IMR-90 (cell line): ENCODE results near the gene CYP27C1. TPM values are rescaled to one million over a fixed set of nuclear protein-coding genes. Genes with fewer than 3 reads are reported as not detected.

Experiments used
- ATAC-seq: fragments of 200-7000 bp; cut with Tn5 transposase; 2 replicates; pipeline ENCODE4 v1.9.1; 2020; ENCODE audit warnings: low read depth, mild to moderate bottlenecking, moderate library complexity
- BruUV-seq: library from RNA; stranded (reverse); fragments of 400-500 nt; replicated peaks from 2 replicates; lab custom pipeline; 2021; lab: Mats Ljungman, UMichigan
- CTCF ChIA-PET: fragments of 300-600 bp; formaldehyde crosslinking; extraction: SDS; loops from one replicate; lab custom pipeline; 2021; ENCODE audit warnings: antibody characterized with exemption; lab: Yijun Ruan, JAX
- POLR2A ChIA-PET: fragments of 300-600 bp; sonication (Branson Sonifier 250); formaldehyde crosslinking; loops from one replicate; lab custom pipeline; 2022; ENCODE audit warnings: antibody characterized with exemption; ENCODE audit not compliant: unreplicated experiment; lab: Charles Lee
- DNase-seq: peaks from one replicate; pipeline ENCODE4 v3.0.0; 2013
- H2AFZ ChIP-seq: replicated peaks from 2 replicates; pipeline ENCODE3; 2013; ENCODE audit warnings: low read length, mild to moderate bottlenecking; ENCODE audit not compliant: poor library complexity
- H2AK5ac ChIP-seq: 2 replicates; pipeline ENCODE4 v1.6.1; 2013; ENCODE audit warnings: low read depth, low read length, inconsistent platforms
- H2AK9ac ChIP-seq: replicated peaks from 2 replicates; pipeline ENCODE3; 2013; ENCODE audit warnings: mild to moderate bottlenecking, low read depth, low read length, moderate library complexity; ENCODE audit not compliant: poor library complexity
- H2BK120ac ChIP-seq: 2 replicates; pipeline ENCODE4 v1.6.1; 2013; ENCODE audit warnings: low read depth, low read length, inconsistent platforms
- H2BK15ac ChIP-seq: 3 replicates; pipeline ENCODE4 v1.6.1; 2013; ENCODE audit warnings: low read depth, low read length, inconsistent platforms
- H2BK20ac ChIP-seq: 2 replicates; pipeline ENCODE4 v1.6.1; 2013; ENCODE audit warnings: low read depth, mild to moderate bottlenecking, inconsistent platforms, low read length, moderate library complexity
- H2BK5ac ChIP-seq: 2 replicates; pipeline ENCODE4 v1.6.1; 2013; ENCODE audit warnings: mild to moderate bottlenecking, low read depth, low read length, inconsistent platforms; ENCODE audit not compliant: poor library complexity, severe bottlenecking
- H3K14ac ChIP-seq: replicated peaks from 2 replicates; pipeline ENCODE4 v1.6.1; 2013; ENCODE audit warnings: low read depth, low read length, inconsistent platforms
- H3K18ac ChIP-seq: 2 replicates; pipeline ENCODE4 v1.6.1; 2013; ENCODE audit warnings: low read depth, low read length, control low read depth
- H3K23ac ChIP-seq: 2 replicates; pipeline ENCODE4 v1.6.1; 2013; ENCODE audit warnings: low read depth, low read length, inconsistent platforms
- H3K27ac ChIP-seq: 2 replicates; pipeline ENCODE4 v1.5.1; 2013; ENCODE audit warnings: mild to moderate bottlenecking, control low read depth, low read length; ENCODE audit not compliant: insufficient read depth
- H3K27me3 ChIP-seq: 2 replicates; pipeline ENCODE4 v1.6.1; 2013; ENCODE audit warnings: low read length; ENCODE audit not compliant: control insufficient read depth, insufficient read depth
- H3K36me3 ChIP-seq: 2 replicates; pipeline ENCODE4 v1.6.1; 2013; ENCODE audit warnings: low read length, mixed read lengths; ENCODE audit not compliant: control insufficient read depth, insufficient read depth
- H3K4ac ChIP-seq: 2 replicates; pipeline ENCODE4 v1.6.1; 2013; ENCODE audit warnings: low read depth, low read length, inconsistent platforms
- H3K4me1 ChIP-seq: 2 replicates; pipeline ENCODE4 v1.6.1; 2013; ENCODE audit warnings: low read length, mixed read lengths; ENCODE audit not compliant: control insufficient read depth, insufficient read depth
- H3K4me2 ChIP-seq: 2 replicates; pipeline ENCODE4 v1.6.1; 2013; ENCODE audit warnings: low read depth, mild to moderate bottlenecking, control low read depth, low read length, moderate library complexity
- H3K4me3 ChIP-seq: 2 replicates; pipeline ENCODE4 v1.5.1; 2013; ENCODE audit warnings: low read depth, mild to moderate bottlenecking, control low read depth, low read length, moderate library complexity; ENCODE audit not compliant: insufficient read depth
- H3K56ac ChIP-seq: 2 replicates; pipeline ENCODE4 v1.6.1; 2013; ENCODE audit warnings: low read length, inconsistent platforms; ENCODE audit not compliant: insufficient read depth; ENCODE audit errors: extremely low read depth
- H3K79me1 ChIP-seq, 2 experiments: 2 replicates each; pipeline ENCODE4 v1.6.1; 2013; ENCODE audit warnings: low read length in 2 of 2, inconsistent platforms in 1 of 2, low read depth in 1 of 2
- H3K9ac ChIP-seq: 2 replicates; pipeline ENCODE4 v1.6.1; 2013; ENCODE audit warnings: low read depth, low read length, control low read depth
- H3K9me1 ChIP-seq: 2 replicates; pipeline ENCODE4 v1.6.1; 2013; ENCODE audit warnings: low read length, inconsistent platforms; ENCODE audit not compliant: insufficient read depth
- H3K9me3 ChIP-seq: 2 replicates; pipeline ENCODE4 v1.6.1; 2013; ENCODE audit warnings: low read length; ENCODE audit not compliant: control insufficient read depth, insufficient read depth
- H4K20me1 ChIP-seq: 2 replicates; pipeline ENCODE4 v1.6.1; 2013; ENCODE audit warnings: low read length, inconsistent platforms; ENCODE audit not compliant: insufficient read depth
- H4K5ac ChIP-seq: 2 replicates; pipeline ENCODE4 v1.6.1; 2013; ENCODE audit warnings: mild to moderate bottlenecking, low read depth, low read length, control low read depth
- H4K8ac ChIP-seq, 2 experiments: 2 replicates each; pipeline ENCODE4 v1.6.1; 2013; ENCODE audit warnings: low read depth in 2 of 2, low read length in 2 of 2, control low read depth in 1 of 2, inconsistent platforms in 1 of 2
- H4K91ac ChIP-seq: 2 replicates; pipeline ENCODE4 v1.6.1; 2013; ENCODE audit warnings: low read depth, low read length, inconsistent platforms; ENCODE audit not compliant: insufficient read depth
- BHLHE40 ChIP-seq: fragments of 150-350 bp; IDR thresholded peaks from 2 replicates; pipeline ENCODE4 v1.6.1; 2016; ENCODE audit warnings: mild to moderate bottlenecking, low read depth, low read length
- CEBPB ChIP-seq: IDR thresholded peaks from 2 replicates; pipeline ENCODE4 v1.6.1; 2012; ENCODE audit warnings: low read depth, low read length, improper control_type of control experiment
- CHD1 ChIP-seq: IDR thresholded peaks from 2 replicates; pipeline ENCODE4 v1.6.1; 2012; ENCODE audit warnings: low read depth, low read length, improper control_type of control experiment
- CTCF ChIP-seq: conservative IDR thresholded peaks from 2 replicates; pipeline ENCODE4 v1.5.1; 2012; ENCODE audit warnings: mild to moderate bottlenecking, low read depth, low read length, improper control_type of control experiment
- MAFK ChIP-seq: IDR thresholded peaks from 2 replicates; pipeline ENCODE4 v1.6.1; 2012; ENCODE audit warnings: low read depth, low read length, improper control_type of control experiment
- MAZ ChIP-seq: IDR thresholded peaks from 2 replicates; pipeline ENCODE4 v1.6.1; 2012; ENCODE audit warnings: low read depth, mild to moderate bottlenecking, low read length, improper control_type of control experiment, moderate library complexity, borderline replicate concordance
- MXI1 ChIP-seq: IDR thresholded peaks from 2 replicates; pipeline ENCODE4 v1.6.1; 2012; ENCODE audit warnings: low read depth, mild to moderate bottlenecking, low read length, moderate library complexity, borderline replicate concordance
- NFE2L2 ChIP-seq: fragments of 150-350 bp; IDR thresholded peaks from 2 replicates; pipeline ENCODE4 v1.6.1; 2016; ENCODE audit warnings: low read depth, mild to moderate bottlenecking, low read length
- POLR2A ChIP-seq: IDR thresholded peaks from 2 replicates; pipeline ENCODE4 v1.6.1; 2012; ENCODE audit warnings: mild to moderate bottlenecking, low read depth, low read length
- RAD21 ChIP-seq: IDR thresholded peaks from 2 replicates; pipeline ENCODE4 v1.6.1; 2012; ENCODE audit warnings: low read length, improper control_type of control experiment
- RCOR1 ChIP-seq: IDR thresholded peaks from 2 replicates; pipeline ENCODE4 v1.6.1; 2012; ENCODE audit warnings: mild to moderate bottlenecking, low read length, improper control_type of control experiment; ENCODE audit not compliant: insufficient replicate concordance
- RFX5 ChIP-seq: IDR thresholded peaks from 2 replicates; pipeline ENCODE4 v1.8.0; 2012; ENCODE audit warnings: low read depth, mild to moderate bottlenecking, low read length, moderate library complexity
- USF2 ChIP-seq: fragments of 150-350 bp; IDR thresholded peaks from 2 replicates; pipeline ENCODE4 v1.6.1; 2017; ENCODE audit warnings: mild to moderate bottlenecking, antibody characterized with exemption, low read length, low read depth
- WGBS, 2 experiments: methylation state at CpG; one replicate each; pipeline versions ENCODE4 v1.1.5 to v1.1.7; 2013; ENCODE audit warnings: missing lambda C conversion rate in 2 of 2; ENCODE audit not compliant: insufficient read length in 1 of 2; ENCODE audit errors: extremely low coverage in 2 of 2; 5-methylcytosine and 5-hydroxymethylcytosine counted together
- dilution Hi-C: fragments of 300-500 bp; cut with HindIII; formaldehyde crosslinking; loops from one replicate; pipeline ENCODE4 v1.14.3; 2018; ENCODE audit warnings: low sequenced_read_pairs; ENCODE audit not compliant: unreplicated experiment
- in situ Hi-C: fragments of 300-500 bp; cut with MboI; formaldehyde crosslinking; loops from 3 replicates; pipeline ENCODE4 v1.14.3; 2019; ENCODE audit warnings: low sequenced_read_pairs, inconsistent platforms, mixed read lengths
- intact Hi-C: fragments of 100-400 bp; cut with micrococcal nuclease; formaldehyde crosslinking; loops from 2 replicates; pipeline ENCODE4 v1.10.0; 2022
- polyA plus RNA-seq, 3 experiments: library from polyadenylated mRNA; depleted of rRNA; stranded (reverse); fragments of >200 nt; gene quantifications; 2 replicates each; pipeline ENCODE4 v1.2.3, GENCODE V29; 2012; ENCODE audit warnings: low replicate concordance in 1 of 3
- total RNA-seq: library from RNA; depleted of rRNA; stranded (reverse); fragments of >200 nt; gene quantifications from 2 replicates; pipeline ENCODE4 v1.2.3, GENCODE V29; 2012
- TF ChIP-seq, protein P1 (sequence below): fragments of 150-350 bp; IDR thresholded peaks from 2 replicates; pipeline ENCODE4 v1.6.1; 2016; ENCODE audit warnings: low read depth, mild to moderate bottlenecking, low read length, moderate library complexity, borderline replicate concordance

CYP27C1 gene
- total and polyA plus RNA-seq, 2 of the 4 experiments (the other 2 are of a cell fraction), result not detected

DNA sequence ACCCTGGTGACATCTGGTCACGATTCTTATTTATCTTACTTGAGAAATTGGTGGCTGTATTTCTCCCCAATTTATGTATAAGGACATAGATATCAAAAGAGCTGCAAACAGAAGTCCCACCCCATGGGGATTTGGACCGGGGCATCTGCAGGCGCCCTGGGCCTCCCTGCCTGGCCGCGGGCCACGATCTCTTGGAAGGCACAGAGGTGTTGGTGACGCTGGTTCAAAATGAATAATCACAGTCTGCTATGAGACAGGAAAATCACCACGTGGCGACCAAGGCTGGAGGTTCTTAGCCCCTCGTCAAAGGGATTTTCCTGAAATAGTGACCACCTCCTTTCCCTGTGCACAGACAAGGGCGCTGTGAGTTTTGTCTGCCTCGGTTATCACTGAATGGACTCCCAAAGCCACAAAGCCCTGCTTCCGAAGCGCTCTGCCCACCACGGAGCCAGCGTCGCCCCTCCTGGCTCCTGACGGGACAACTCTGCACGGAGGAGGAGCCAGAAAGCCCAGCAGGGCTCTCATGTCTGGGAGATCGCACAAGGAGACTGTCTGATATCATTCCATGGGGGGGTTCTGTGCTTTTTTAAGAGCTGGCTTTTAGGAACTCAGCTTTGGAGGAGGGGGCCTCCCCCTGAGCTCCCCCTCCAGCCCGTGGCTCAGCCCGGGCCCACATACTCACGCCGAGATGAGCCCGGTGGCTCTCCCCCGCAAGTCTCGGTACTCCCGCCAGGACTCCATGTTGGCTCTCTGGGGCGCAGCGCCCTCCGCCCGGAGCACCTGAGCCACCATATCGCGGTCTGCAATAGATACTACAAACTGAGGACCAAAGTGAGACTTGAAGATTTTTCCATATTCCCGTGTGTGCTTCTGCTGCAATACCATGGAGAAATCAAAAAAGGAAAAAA is 14.6 kb downstream of the CYP27C1 start:
- Histone ChIP-seq H2AK5ac (no peak overlapping the region), H2BK5ac (no peak overlapping the region), H2AFZ (peak overlapping the region; percentile 83), H3K4me2 (peak overlapping the region; percentile 5; the same call in 1 of the 2 replicates), H3K27me3 (peaks cover 23% of the 10 kb centered on the region), H3K4ac (no peak overlapping the region), H3K14ac (no peak overlapping the region), H3K18ac (no peak overlapping the region), H2BK120ac (no peak overlapping the region), H3K79me1 (no peaks in the 10 kb centered on the region), H3K27ac (no peak overlapping the region), H3K4me1 (no peaks in the 10 kb centered on the region; the same call in 1 of the 2 replicates), H3K9me3 (no peaks in the 10 kb centered on the region), H3K4me3 (no peak overlapping the region), H2BK15ac (no peak overlapping the region), H3K23ac (no peak overlapping the region), H2AK9ac (no peak overlapping the region), H3K9me1 (no peaks in the 10 kb centered on the region; the same call in 1 of the 2 replicates), H3K56ac (no peak overlapping the region), H3K36me3 (no peaks in the 10 kb centered on the region), H4K5ac (no peak overlapping the region), H4K8ac (no peak overlapping the region), H2BK20ac (no peak overlapping the region), H4K20me1 (no peaks in the 10 kb centered on the region), H4K91ac (no peak overlapping the region), H3K9ac (no peak overlapping the region)
- DNase-seq (no peak), ATAC-seq (no peak)
- in situ Hi-C loops, result no loop called here
- WGBS, 2 experiments, result 25% methylated on average over 8 of the region's 35 CpGs; no CpG with 5 or more reads in 1 of the 2 experiments
- POLR2A ChIA-PET, result no interaction called here
- CTCF ChIA-PET, result no interaction called here
- dilution Hi-C loops, result no loop called here
- intact Hi-C loops, result no loop called here
- BruUV-seq, result no TSS peak
- TF ChIP-seq RCOR1 (no peak), USF2 (no peak), MAFK (no peak), POLR2A (no peak), CHD1 (no peak), CTCF (no peak), MXI1 (no peak), CEBPB (no peak), NFE2L2 (no peak), BHLHE40 (no peak), MAZ (no peak), RAD21 (no peak), RFX5 (no peak)
- TF ChIP-seq, protein P1, sequence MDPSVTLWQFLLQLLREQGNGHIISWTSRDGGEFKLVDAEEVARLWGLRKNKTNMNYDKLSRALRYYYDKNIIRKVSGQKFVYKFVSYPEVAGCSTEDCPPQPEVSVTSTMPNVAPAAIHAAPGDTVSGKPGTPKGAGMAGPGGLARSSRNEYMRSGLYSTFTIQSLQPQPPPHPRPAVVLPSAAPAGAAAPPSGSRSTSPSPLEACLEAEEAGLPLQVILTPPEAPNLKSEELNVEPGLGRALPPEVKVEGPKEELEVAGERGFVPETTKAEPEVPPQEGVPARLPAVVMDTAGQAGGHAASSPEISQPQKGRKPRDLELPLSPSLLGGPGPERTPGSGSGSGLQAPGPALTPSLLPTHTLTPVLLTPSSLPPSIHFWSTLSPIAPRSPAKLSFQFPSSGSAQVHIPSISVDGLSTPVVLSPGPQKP, result no peak
